Adrenal gland (tissue), 12 donors: Measurements from ENCODE around the gene PNKP. TPM values are rescaled to one million over a fixed set of nuclear protein-coding genes. Genes with fewer than 3 reads are reported as not detected.

Experiments
- DNase-seq, 7 donors: peaks; one replicate each; pipeline ENCODE4 v3.0.0-alpha.2; 2019 to 2020
- H3K27ac ChIP-seq, 5 donors: fragments of 200-600 bp; sonication (generic) in 4 of 5; 1 replicate in 3 of 5; 2 replicates in 2 of 5; pipeline versions ENCODE4 v1.5.1 to v1.8.0; 2016 to 2020; ENCODE audit warnings: mild to moderate bottlenecking in 1 of 5
- H3K27me3 ChIP-seq: fragments of 200-600 bp; 2 replicates; pipeline ENCODE4 v1.8.0; 2021
- H3K36me3 ChIP-seq, 2 donors: fragments of 200-600 bp; replicated peaks in 1 of 2; 1 replicate in 1 of 2; 2 replicates in 1 of 2; pipeline versions ENCODE4 v1.5.1 to v1.8.0; 2018 to 2022
- H3K4me1 ChIP-seq, 2 donors: fragments of 200-600 bp; replicated peaks in 1 of 2; 1 replicate in 1 of 2; 2 replicates in 1 of 2; pipeline versions ENCODE4 v1.5.1 to v1.8.0; 2018 to 2021
- H3K4me3 ChIP-seq, 4 donors: fragments of 200-600 bp; sonication (generic) in 3 of 4; one replicate each; pipeline ENCODE4 v1.5.1; 2016 to 2018
- H3K9me3 ChIP-seq, 3 donors: fragments of 200-600 bp; sonication (generic) in 1 of 3; replicated peaks in 1 of 3; 1 replicate in 2 of 3; 2 replicates in 1 of 3; pipeline versions ENCODE4 v1.5.1 to v1.8.0; 2016 to 2021
- CTCF ChIP-seq, 6 experiments: fragments of 450-650 bp in 4 of 6; fragments of 200-600 bp in 2 of 6; sonication (generic) in 1 of 6; IDR thresholded peaks; 1 replicate in 5 of 6; 2 replicates in 1 of 6; pipeline versions ENCODE4 v1.5.1 to v1.8.0; 2016 to 2021; ENCODE audit warnings: antibody characterized with exemption in 6 of 6, mild to moderate bottlenecking in 2 of 6, moderate library complexity in 1 of 6
- POLR2A ChIP-seq, 2 donors: fragments of 450-650 bp; IDR thresholded peaks; one replicate each; pipeline ENCODE4 v1.6.1; 2017; ENCODE audit warnings: antibody characterized with exemption in 2 of 2, mild to moderate bottlenecking in 2 of 2, moderate library complexity in 1 of 2
- WGBS, 4 donors: extraction: QIAGEN DNeasy Blood & Tissue Kit in 2 of 4; methylation state at CpG; one replicate each; pipeline versions ENCODE4 v1.1.5 to v1.1.7; 2013 to 2017; 5-methylcytosine and 5-hydroxymethylcytosine counted together
- intact Hi-C, 2 donors: fragments of 100-400 bp; cut with DNase I; formaldehyde crosslinking; loops; one replicate each; pipeline versions ENCODE4 v1.14.1 to v1.15.0; 2022 to 2023
- polyA plus RNA-seq, 3 donors: library from polyadenylated mRNA; stranded (reverse); fragments of 200-250 nt in 2 of 3; fragments of 350-450 nt in 1 of 3; fragmentation: Illumina TruSeq in 1 of 3; extraction: RNeasy Lipid Tissue Mini Kit (QIAGEN cat#74804) in 1 of 3; gene quantifications; one replicate each; pipeline ENCODE4 v1.2.3, GENCODE V29; 2013 to 2014
- total RNA-seq, 9 donors: library from RNA; depleted of rRNA in 4 of 9; stranded (reverse); fragments of >200 nt in 4 of 9; fragments of 120-200 nt in 1 of 9; fragmentation: NEBNext Ultra II Directional in 1 of 9; extraction: Animal tissue kit (Norgen Biotek cat#: 25700) in 1 of 9; gene quantifications; one replicate each; pipeline versions ENCODE4 v1.1.0 to v1.2.4, GENCODE V29; 2013 to 2023
- donor health status: healthy with polysubstance abuse.
- donor health status: Bipolar disorder and iron deficiency.
- donor health status: DM: yes; HTN: yes; CAD: no.
- donor health status: DM: no; HTN: no; CAD: no.
- donor health status: DM: no; HTN: no; CAD: no.
- donor health status: DM: yes; HTN: yes; CAD: no.

Gene PNKP
- total and polyA plus RNA-seq, 12 donors = 40.7 to 344 (median 100) TPM

GRCh38 chr19:49889687-49890348, 22.4 kb upstream of the PNKP start:
- DNase-seq = peak; percentile 75 to 88 (median 81)
- Histone ChIP-seq H3K27me3 (no peaks in the 10 kb centered on the region), H3K4me1 (peaks cover 4 to 9% of the 10 kb centered on the region in 2 donors)

GRCh38 chr19:49889038-49889686, 21.8 kb upstream of the PNKP start:
- H3K4me3 ChIP-seq = no peak overlapping the region
- peaks cover 4 to 9% of the 10 kb centered on the region in 2 donors for H3K4me1 ChIP-seq
- TF ChIP-seq CTCF (IDR thresholded peaks at IDR 0.05) (no peak), POLR2A (IDR thresholded peaks at IDR 0.05) (no peak)
- no peaks in the 10 kb centered on the region for H3K9me3 ChIP-seq
- DNase-seq = no peak
- no peaks in the 10 kb centered on the region for H3K27me3 ChIP-seq
- peaks cover 0 to 24% of the 10 kb centered on the region in 2 donors for H3K36me3 ChIP-seq
- 92 to 95% (median 93%) methylated on average over 22 to 23 of the region's 23 CpGs for WGBS, 4 donors
- intact Hi-C loops = no loop called here
- H3K27ac ChIP-seq = no peak overlapping the region

More at GRCh38 chr19:49889687-49890348, 22.4 kb upstream of the PNKP start:
- Histone ChIP-seq H3K4me3 (peak overlapping the region in 1 of 4 donors; percentile 40), H3K9me3 (no peaks in the 10 kb centered on the region), H3K36me3 (peaks cover 0 to 18% of the 10 kb centered on the region in 2 donors), H3K27ac (peak overlapping the region in 2 of 5 donors; percentile 16 to 38)
- TF ChIP-seq CTCF (IDR thresholded peaks at IDR 0.05) = peak; percentile 43 to 87 (median 76)
- TF ChIP-seq POLR2A (IDR thresholded peaks at IDR 0.05) = no peak
- intact Hi-C loops = no loop called here
- WGBS, 4 donors = 19 to 70% (median 23%) methylated on average over 3 to 71 of the region's 71 CpGs

GRCh38 chr19:49888510-49888824, 21.1 kb upstream of the PNKP start:
- 84 to 100% (median 92%) methylated on average over 3 to 18 of the region's 18 CpGs; no CpG with 5 or more reads in 1 of the 4 donors for WGBS, 4 donors
- H3K9me3 ChIP-seq = no peaks in the 10 kb centered on the region
- no peaks in the 10 kb centered on the region for H3K27me3 ChIP-seq
- H3K27ac ChIP-seq = no peak overlapping the region
- no peak overlapping the region for H3K4me3 ChIP-seq
- peaks cover 4 to 9% of the 10 kb centered on the region in 2 donors for H3K4me1 ChIP-seq
- TF ChIP-seq POLR2A (IDR thresholded peaks at IDR 0.05) (no peak), CTCF (IDR thresholded peaks at IDR 0.05) (no peak)
- no peak for DNase-seq
- H3K36me3 ChIP-seq = peaks cover 0 to 31% of the 10 kb centered on the region in 2 donors
- intact Hi-C loops = no loop called here

GRCh38 chr19:49887665-49888509, 20.5 kb upstream of the PNKP start:
- peaks cover 0 to 37% of the 10 kb centered on the region in 2 donors for H3K36me3 ChIP-seq
- H3K27ac ChIP-seq = no peak overlapping the region
- H3K9me3 ChIP-seq = no peaks in the 10 kb centered on the region
- TF ChIP-seq POLR2A (IDR thresholded peaks at IDR 0.05) (no peak), CTCF (IDR thresholded peaks at IDR 0.05) (no peak)
- intact Hi-C loops = no loop called here
- DNase-seq = peak in 2 of 7 donors; percentile 15 to 23
- no peaks in the 10 kb centered on the region for H3K27me3 ChIP-seq
- peaks cover 4 to 9% of the 10 kb centered on the region in 2 donors for H3K4me1 ChIP-seq
- H3K4me3 ChIP-seq = no peak overlapping the region
- 85 to 96% (median 89%) methylated on average over 17 to 54 of the region's 54 CpGs for WGBS, 4 donors
